WTC11 (cell line): Measurements from ENCODE around the gene SDC4. TPM values are rescaled to one million over a fixed set of nuclear protein-coding genes. Genes with fewer than 3 reads are reported as not detected.

Source experiments
- ATAC-seq: fragments of 200-7000 bp; cut with Tn5 transposase; 2 replicates; pipeline ENCODE4 v1.10.0; 2021; ENCODE audit warnings: mild to moderate bottlenecking, moderate library complexity
- CTCF ChIA-PET: fragments of 300-600 bp; sonication (Branson Sonifier 250); formaldehyde crosslinking; loops from one replicate; lab custom pipeline; 2021; ENCODE audit warnings: antibody characterized with exemption; lab: Charles Lee
- POLR2A ChIA-PET: fragments of 350-600 bp; sonication (Branson Sonifier 250); formaldehyde crosslinking; loops from one replicate; lab custom pipeline; 2021; ENCODE audit warnings: antibody characterized with exemption; lab: Charles Lee
- DNase-seq: peaks from one replicate; pipeline ENCODE4 v3.0.0; 2021; ENCODE audit warnings: low spot score
- H3K27ac Mint-ChIP-seq: 2 replicates; pipeline ENCODE4 v1.8.0; 2021; ENCODE audit warnings: mixed read lengths
- H3K27me3 Mint-ChIP-seq: 2 replicates; pipeline ENCODE4 v1.8.0; 2021; ENCODE audit warnings: low read depth, mild to moderate bottlenecking, moderate library complexity, mixed read lengths
- H3K36me3 Mint-ChIP-seq: 2 replicates; pipeline ENCODE4 v1.8.0; 2021; ENCODE audit warnings: mixed read lengths
- H3K4me1 Mint-ChIP-seq: 2 replicates; pipeline ENCODE4 v1.8.0; 2022; ENCODE audit warnings: mixed read lengths
- H3K4me3 Mint-ChIP-seq: 2 replicates; pipeline ENCODE4 v1.8.0; 2021; ENCODE audit warnings: mild to moderate bottlenecking, moderate library complexity, mixed read lengths
- H3K9me3 Mint-ChIP-seq: 2 replicates; pipeline ENCODE4 v1.8.0; 2021; ENCODE audit warnings: mixed read lengths
- ATF1 ChIP-seq: sonication (generic); formaldehyde crosslinking; IDR thresholded peaks from 2 replicates; pipeline ENCODE4 v1.8.1; 2023; ENCODE audit warnings: mild to moderate bottlenecking, moderate library complexity, missing genetic modification reagents
- CTCF ChIP-seq: fragments of 200-600 bp; IDR thresholded peaks from 2 replicates; pipeline ENCODE4 v1.8.0; 2022; ENCODE audit warnings: antibody characterized with exemption
- E2F1 ChIP-seq: sonication (generic); formaldehyde crosslinking; IDR thresholded peaks from 2 replicates; pipeline ENCODE4 v1.8.0; 2022; ENCODE audit warnings: mild to moderate bottlenecking, missing genetic modification reagents
- E2F5 ChIP-seq: sonication (generic); formaldehyde crosslinking; IDR thresholded peaks from 2 replicates; pipeline ENCODE4 v1.8.1; 2022; ENCODE audit warnings: mild to moderate bottlenecking, moderate library complexity, missing genetic modification reagents
- ETV6 ChIP-seq: sonication (generic); formaldehyde crosslinking; IDR thresholded peaks from 2 replicates; pipeline ENCODE4 v1.8.1; 2022; ENCODE audit warnings: mild to moderate bottlenecking, missing genetic modification reagents
- FOXK1 ChIP-seq: sonication (generic); formaldehyde crosslinking; IDR thresholded peaks from 2 replicates; pipeline ENCODE4 v1.8.0; 2022; ENCODE audit warnings: mild to moderate bottlenecking, moderate library complexity, missing genetic modification reagents
- FOXP1 ChIP-seq: sonication (generic); formaldehyde crosslinking; IDR thresholded peaks from 2 replicates; pipeline ENCODE4 v1.8.0; 2022; ENCODE audit warnings: missing genetic modification reagents, mild to moderate bottlenecking, moderate library complexity, borderline replicate concordance
- FOXP4 ChIP-seq: sonication (generic); formaldehyde crosslinking; IDR thresholded peaks from 2 replicates; pipeline ENCODE4 v1.8.0; 2022; ENCODE audit warnings: mild to moderate bottlenecking, missing genetic modification reagents
- HMGXB4 ChIP-seq: sonication (generic); formaldehyde crosslinking; IDR thresholded peaks from 2 replicates; pipeline ENCODE4 v1.8.1; 2023; ENCODE audit warnings: mild to moderate bottlenecking, moderate library complexity, missing genetic modification reagents
- JUN ChIP-seq: sonication (generic); formaldehyde crosslinking; IDR thresholded peaks from 2 replicates; pipeline ENCODE4 v1.8.0; 2023; ENCODE audit warnings: mild to moderate bottlenecking, missing genetic modification reagents
- MAX ChIP-seq: sonication (generic); formaldehyde crosslinking; IDR thresholded peaks from 2 replicates; pipeline ENCODE4 v1.8.0; 2022; ENCODE audit warnings: mild to moderate bottlenecking, missing genetic modification reagents
- NFE2L1 ChIP-seq: sonication (generic); formaldehyde crosslinking; IDR thresholded peaks from 2 replicates; pipeline ENCODE4 v1.8.1; 2023; ENCODE audit warnings: missing genetic modification reagents
- SMAD3 ChIP-seq: sonication (generic); formaldehyde crosslinking; IDR thresholded peaks from 2 replicates; pipeline ENCODE4 v1.8.0; 2022; ENCODE audit warnings: missing genetic modification reagents, mild to moderate bottlenecking, borderline replicate concordance
- SMAD4 ChIP-seq: sonication (generic); formaldehyde crosslinking; IDR thresholded peaks from 2 replicates; pipeline ENCODE4 v1.8.0; 2022; ENCODE audit warnings: mild to moderate bottlenecking, missing genetic modification reagents
- SP1 ChIP-seq: sonication (generic); formaldehyde crosslinking; conservative IDR thresholded peaks from 2 replicates; pipeline ENCODE4 v1.8.1; 2022; ENCODE audit warnings: missing genetic modification reagents
- STAT6 ChIP-seq: sonication (generic); formaldehyde crosslinking; conservative IDR thresholded peaks from 2 replicates; pipeline ENCODE4 v1.8.1; 2023; ENCODE audit warnings: mild to moderate bottlenecking, low read depth, missing genetic modification reagents, moderate library complexity
- TP53 ChIP-seq: sonication (generic); formaldehyde crosslinking; IDR thresholded peaks from 2 replicates; pipeline ENCODE4 v1.8.1; 2023; ENCODE audit warnings: mild to moderate bottlenecking, missing genetic modification reagents
- ZNF121 ChIP-seq: sonication (generic); formaldehyde crosslinking; IDR thresholded peaks from 2 replicates; pipeline ENCODE4 v1.8.0; 2023; ENCODE audit warnings: missing genetic modification reagents
- ZNF138 ChIP-seq: sonication (generic); formaldehyde crosslinking; conservative IDR thresholded peaks from 2 replicates; pipeline ENCODE4 v1.8.1; 2022; ENCODE audit warnings: mild to moderate bottlenecking, moderate library complexity, missing genetic modification reagents
- ZNF532 ChIP-seq: fragments of 250-450 bp; sonication (Bioruptor Pico); IDR thresholded peaks from 2 replicates; pipeline ENCODE4 v1.9.0; 2021; ENCODE audit warnings: mild to moderate bottlenecking, borderline replicate concordance
- total RNA-seq: library from RNA; stranded (reverse); gene quantifications from 3 replicates; pipeline ENCODE4 v1.2.3, GENCODE V29; 2021

SDC4 gene
- total RNA-seq, 1 experiment from 2014 or later, result 64.0 TPM

GRCh38 chr20:45307076-45307640 lies 41.1 kb downstream of the SDC4 start (continued):
- TF ChIP-seq ZNF138 (CRISPR knock-in tag) (no peak), SMAD4 (no peak), ZNF121 (CRISPR knock-in tag) (no peak), TP53 (CRISPR knock-in tag) (no peak)

GRCh38 chr20:45306431-45306982 lies 41.7 kb downstream of the SDC4 start, which contains the start of gene RBPJL:
RBPJL (plus strand) TSS chr20:45306840; CDS start chr20:45306923, 83 bp downstream.
- Mint-ChIP-seq H3K36me3 (no peaks in the 10 kb centered on the region), H3K27ac (no peak within 1 kb of the TSS), H3K9me3 (no peaks in the 10 kb centered on the region), H3K27me3 (peaks cover 30% of the 10 kb centered on the region), H3K4me1 (peaks cover 22% of the 10 kb centered on the region), H3K4me3 (0 out of 2 replicates have a peak within 1 kb of the TSS, but pooled peaks have one; percentile 22)
- DNase-seq, result peak; percentile 79
- ChIA-PET CTCF (interaction anchor here (0.6 to 4.0 kb wide), 8 partner anchors 9 to 615 kb away, joined by 3 to 61 read pairs (median 4); no protein-coding TSS in a partner anchor), POLR2A (no interaction called here)
- peak; percentile 8; the same call in 1 of the 2 replicates for ATAC-seq
- TF ChIP-seq ATF1 (CRISPR knock-in tag) (no peak), HMGXB4 (peak; percentile 73; the same call in 1 of the 2 replicates), ETV6 (CRISPR knock-in tag) (peak; percentile 68; the same call in 1 of the 2 replicates), FOXP1 (CRISPR knock-in tag) (peak; percentile 69; the same call in 1 of the 2 replicates), MAX (peak; percentile 68; the same call in 1 of the 2 replicates), SMAD3 (CRISPR knock-in tag) (no peak), ZNF532 (CRISPR knock-in tag) (no peak), FOXP4 (CRISPR knock-in tag) (peak; percentile 35; the same call in 1 of the 2 replicates), STAT6 (CRISPR knock-in tag) (no peak), E2F5 (CRISPR knock-in tag) (peak; percentile 94), SP1 (peak; percentile 39; the same call in 1 of the 2 replicates), FOXK1 (CRISPR knock-in tag) (peak; percentile 42; the same call in 1 of the 2 replicates), JUN (no peak), NFE2L1 (CRISPR knock-in tag) (peak; percentile 58; the same call in 1 of the 2 replicates), CTCF (peak; percentile 99), E2F1 (0 out of 2 replicates have a peak, but pooled peaks have one; percentile 29)
